HPDE6-E6E7 (cell line): Measurements from ENCODE around the gene PNO1.
"Not testable (repeated sequence)": the region's sequence is repeated elsewhere in the genome, so short reads cannot be mapped to it uniquely, and the experiment has no call there.

ENCODE experiments used
- DNase-seq: peaks from one replicate; pipeline ENCODE4 v3.0.0; 2011; ENCODE audit warnings: missing footprints; ENCODE audit errors: extremely low spot score

The PNO1 gene

DNA sequence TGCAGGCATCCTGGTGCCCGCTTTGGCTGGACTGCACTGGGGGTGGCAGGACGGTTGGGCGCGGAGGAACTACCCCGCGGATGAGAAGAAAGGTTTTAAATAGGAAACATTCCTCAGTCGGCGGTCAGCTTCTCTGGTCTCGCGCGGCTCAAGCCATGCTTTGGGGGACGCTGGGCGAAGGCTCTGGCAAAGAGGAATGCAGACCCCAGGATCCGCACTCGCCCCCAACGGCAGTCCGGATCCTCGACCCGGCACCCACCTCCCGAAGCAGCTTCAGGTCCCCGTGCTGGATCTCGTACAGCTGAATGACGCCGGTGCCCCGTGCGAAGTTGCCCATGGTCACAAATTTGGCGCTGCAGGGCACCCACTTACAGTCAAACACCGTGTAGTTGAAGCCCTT lies 686 bp upstream of the PNO1 start:
- DNase-seq: no peak

DNA sequence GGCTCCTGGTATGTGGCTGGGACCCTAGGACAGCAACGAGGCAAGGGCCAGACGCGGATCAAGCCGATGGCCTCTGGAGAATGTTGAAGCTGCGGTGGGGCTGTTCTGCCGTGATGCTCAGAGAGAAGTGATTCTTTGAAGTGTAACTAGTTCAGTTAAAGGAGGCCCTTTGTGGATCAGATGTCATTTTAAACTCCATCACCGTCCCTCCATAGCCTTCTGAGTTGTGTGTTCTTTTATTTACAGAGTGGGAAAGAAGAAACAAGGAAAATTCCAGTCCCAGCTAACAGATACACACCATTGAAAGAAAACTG lies 403 bp downstream of the PNO1 start:
- no peak for DNase-seq

DNA sequence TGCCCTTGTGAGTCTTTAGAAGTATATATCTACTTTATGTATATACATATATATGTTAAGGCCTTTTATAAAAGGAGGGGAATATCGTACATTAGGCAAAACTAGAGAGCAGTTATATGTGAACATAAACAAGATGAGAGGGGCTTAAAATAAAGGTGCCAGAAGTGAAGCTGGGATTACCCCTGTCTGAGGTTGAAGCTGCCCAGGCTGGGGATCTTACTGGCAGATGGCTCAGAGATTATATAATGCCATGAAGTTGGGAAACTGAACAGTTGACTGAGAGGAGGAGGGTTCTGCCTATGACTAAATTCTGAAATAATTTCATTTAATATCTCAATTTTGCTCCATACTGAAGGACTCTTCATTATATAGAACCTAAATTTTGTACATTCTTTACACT lies 6.0 kb downstream of the PNO1 start:
- DNase-seq: no peak

DNA sequence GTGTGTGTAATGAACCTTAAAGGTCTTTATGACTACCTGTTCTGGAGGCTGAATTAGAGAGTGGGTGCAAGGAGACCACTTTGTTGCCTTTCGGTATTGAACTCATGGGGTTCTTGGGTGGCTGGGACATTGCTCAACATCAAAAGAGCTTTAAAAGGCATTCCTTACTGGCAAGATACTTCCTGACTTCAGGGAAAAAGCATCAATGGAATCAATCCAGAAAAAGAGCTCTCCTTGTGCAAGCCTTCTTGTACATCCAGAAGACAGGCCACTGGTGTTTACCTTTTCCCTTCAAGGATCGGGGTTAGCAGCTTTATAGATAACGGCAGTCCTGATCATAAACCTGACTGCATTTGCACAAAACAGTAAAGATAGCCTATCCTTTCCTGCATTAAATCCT lies 9.5 kb downstream of the PNO1 start:
- DNase-seq: no peak

DNA sequence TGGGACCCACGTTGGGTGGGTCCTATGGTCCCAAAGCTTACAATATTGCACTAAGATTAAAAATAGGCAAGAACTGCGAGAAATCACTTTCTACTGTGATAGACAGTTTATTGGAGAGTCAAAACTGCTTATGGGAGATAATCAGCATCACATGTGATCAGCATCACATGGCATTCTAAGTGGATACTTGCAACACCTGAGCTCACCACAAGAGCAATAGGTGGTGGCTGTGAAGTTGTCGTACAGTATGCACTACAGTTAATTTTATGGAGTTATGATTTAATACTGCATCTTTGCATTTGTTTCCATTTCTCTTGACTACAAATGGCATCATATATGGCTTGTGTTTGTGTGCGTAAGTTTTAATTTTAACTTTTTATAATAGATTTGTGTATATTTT lies 11.6 kb downstream of the PNO1 start:
- DNase-seq: no peak

DNA sequence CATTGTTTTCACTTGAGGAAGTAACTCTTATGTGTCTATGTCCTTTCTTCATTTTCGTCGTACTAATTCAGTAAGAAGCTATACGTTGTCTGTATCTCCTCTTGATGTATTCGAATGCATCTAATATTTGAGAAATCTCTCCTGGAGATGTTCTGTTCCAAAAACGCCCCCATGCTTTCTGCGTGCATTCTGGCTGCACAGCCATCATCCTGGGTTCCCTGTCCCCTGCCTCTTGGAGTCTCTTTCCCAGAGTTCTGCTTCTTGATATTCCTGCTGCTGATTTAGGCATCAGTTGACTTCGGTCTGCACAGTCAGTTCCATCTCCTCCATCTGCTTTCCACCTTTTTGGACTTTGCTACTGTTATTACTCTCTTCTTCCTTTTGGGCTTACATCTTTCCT lies 13.5 kb downstream of the PNO1 start:
- DNase-seq: no peak

DNA sequence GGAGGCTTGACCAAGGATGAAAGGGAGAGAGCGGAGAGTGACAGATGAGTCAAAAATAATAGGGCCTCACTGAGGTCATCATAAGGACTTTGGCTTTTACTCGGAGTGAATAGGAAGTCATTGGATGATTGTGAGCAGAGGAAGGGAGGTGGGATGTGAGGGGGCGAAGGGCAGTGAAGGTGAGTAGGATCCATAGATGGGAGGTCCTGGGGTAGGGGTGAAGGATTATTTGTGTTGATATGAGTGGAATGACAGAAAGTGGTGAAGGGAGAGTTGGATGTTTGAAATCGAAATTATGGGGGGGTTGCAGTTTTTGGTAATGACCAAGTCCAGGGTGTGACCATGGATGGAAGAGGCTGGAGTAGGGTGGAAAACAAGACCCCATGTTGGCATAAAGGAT lies 14.0 kb downstream of the PNO1 start:
- no peak for DNase-seq

DNA sequence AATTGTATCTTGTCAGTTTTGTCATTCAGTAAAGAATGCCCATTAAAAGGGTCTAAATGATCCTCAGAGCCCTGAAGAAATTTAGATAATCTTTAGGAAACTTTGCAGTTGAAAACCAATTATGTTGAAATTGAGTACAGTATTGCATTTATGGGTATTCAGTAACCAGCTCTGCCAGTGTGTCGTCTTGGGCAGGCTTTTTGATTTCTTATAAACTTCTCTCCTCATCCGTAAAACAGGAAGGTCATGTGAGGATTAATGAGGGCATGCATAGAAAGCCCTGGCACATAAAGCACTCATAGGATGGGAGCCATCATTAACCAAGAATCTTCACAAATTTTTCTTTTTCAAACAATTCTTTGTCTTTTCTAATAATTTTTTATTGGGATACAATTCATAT lies 14.8 kb downstream of the PNO1 start:
- DNase-seq: no peak

DNA sequence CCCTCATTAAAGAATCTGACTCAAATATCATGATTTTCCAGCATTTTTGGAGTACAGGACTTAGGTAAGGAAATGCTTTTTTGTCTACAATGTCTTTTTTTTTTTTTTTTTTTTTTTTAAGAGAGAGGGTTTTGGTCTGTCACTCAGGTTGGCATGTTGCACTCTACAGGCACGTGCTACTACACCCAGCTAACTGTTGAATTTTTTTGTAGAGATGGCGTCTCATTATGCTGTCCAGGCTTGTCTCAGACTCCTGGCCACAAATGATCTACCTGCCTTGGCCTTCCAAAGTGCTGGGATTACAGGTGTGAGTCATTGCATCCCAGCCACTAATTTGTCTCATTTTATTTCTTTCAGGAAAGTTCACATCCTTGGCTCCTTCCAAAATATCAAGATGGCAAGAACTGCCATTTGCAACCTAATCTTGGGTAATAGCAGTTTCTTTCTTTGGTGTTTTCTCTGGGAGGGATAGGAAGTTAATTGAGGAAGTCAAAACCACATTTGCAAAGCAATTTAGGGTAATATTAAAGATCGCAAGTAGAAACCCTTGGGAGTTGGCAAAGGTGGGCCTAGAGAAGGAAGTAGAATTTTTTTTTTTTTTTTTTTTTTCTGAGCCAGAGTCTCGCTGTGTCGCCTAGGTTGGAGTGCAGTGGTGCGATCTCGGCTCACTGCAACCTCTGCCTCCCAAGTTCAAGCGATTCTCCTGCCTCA lies 15.5 kb downstream of the PNO1 start:
- no peak for DNase-seq

DNA sequence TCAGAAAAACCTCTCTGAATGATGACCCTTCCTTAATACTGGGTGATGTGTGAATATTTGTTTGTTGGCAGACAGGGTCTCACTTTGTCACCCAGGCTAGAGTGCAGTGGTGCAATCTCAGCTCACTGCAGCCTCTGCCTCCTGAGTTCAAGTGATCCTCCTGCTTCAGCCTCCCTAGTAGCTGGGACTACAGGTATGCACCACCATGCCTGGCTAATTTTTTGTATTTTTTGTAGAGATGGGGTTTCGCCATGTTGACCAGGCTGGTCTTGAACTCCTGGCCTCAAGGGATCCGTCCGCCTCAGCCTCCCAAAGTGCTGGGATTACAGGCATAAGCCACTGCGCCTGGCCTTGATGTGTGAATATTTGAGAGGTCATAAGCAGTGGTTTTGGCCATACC lies 17.5 kb downstream of the PNO1 start:
- not testable (repeated sequence) for DNase-seq

DNA sequence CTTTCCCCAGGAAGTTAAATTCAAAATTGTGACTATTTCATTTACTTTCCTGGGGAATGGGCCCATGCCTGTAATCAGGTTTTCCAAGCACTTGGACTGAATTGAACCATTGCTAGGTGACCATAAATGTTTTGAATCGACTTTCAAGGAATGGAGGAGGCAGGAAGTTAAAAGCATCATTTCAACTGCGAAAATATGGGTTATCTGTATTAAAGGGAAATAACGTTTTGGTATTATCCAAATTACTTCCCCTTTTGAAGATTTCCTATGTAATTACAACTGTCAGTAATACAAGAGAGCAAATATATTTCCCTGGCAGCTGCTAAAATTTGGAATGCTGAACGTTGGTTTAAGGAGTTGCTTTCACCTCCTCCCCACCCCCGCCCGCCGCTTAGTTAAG lies 19.0 kb downstream of the PNO1 start:
- no peak for DNase-seq

DNA sequence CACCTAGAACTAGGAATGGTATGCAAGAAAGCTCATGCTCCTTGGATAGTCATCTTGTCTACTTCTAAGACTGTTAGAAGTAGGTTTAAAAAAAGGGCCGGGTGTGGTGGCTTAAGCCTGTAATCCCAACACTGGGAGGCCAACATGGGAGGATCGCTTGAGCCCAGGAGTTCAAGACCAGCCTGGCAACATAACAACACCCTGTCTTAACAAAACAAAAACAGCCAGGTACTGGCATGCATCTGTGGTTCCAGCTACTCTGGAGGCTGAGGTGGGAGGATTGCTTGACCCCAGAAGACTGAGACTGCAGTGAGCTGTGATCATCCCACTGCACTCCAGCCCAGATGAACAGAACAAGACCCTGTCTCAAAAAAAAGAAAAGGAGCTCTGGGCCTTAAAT lies 19.9 kb downstream of the PNO1 start:
- no peak for DNase-seq

DNA sequence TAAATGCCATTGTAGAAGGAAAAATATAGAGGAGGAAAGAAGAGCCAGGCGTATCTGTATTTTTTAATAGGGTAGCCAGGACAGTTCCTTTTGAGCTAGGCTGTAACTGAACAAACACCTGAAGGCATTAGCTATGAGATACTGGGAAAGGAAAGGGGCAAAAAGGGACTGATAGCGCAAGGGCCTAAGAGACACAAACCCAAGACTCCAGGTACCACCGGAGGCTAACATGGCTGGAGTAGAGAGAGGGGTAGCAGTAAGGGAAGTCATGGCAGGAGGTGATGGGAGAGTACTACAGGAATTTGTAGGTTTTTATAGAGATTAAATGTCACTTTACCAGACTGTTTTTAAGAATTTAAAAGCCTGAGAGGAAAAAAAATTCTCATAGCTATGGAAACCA lies 20.7 kb downstream of the PNO1 start:
- DNase-seq: no peak

DNA sequence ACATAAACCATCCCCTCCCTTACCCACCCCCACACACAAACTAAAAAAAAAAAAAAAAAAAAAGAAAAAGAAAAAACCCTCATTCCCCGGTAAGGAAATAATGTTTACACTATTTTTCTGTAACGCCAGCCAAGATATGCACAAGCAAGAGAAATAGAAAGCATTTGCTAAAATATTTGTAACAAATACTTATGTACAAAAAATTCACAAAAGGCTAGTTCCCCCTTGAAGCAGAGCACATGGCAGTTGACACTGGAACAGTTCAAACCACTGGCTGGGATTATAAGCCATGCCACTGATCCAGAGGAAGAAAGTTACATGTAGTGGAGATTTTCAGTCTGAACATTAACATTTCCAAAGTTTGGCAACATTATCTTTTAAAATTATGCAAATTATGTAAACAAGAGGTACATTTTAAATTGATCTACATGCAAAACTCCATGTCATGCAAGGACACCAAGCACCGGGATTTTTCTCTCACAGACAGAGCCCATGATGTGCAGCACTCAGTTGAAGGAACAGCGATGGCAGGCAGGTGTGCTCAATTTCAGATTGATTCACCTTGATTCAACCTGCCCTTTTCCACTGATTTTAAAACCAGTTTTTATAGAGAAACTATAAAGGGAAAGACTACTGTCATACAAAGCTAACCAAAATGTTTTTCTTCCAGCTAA lies 21.4 kb downstream of the PNO1 start:
- no peak for DNase-seq

DNA sequence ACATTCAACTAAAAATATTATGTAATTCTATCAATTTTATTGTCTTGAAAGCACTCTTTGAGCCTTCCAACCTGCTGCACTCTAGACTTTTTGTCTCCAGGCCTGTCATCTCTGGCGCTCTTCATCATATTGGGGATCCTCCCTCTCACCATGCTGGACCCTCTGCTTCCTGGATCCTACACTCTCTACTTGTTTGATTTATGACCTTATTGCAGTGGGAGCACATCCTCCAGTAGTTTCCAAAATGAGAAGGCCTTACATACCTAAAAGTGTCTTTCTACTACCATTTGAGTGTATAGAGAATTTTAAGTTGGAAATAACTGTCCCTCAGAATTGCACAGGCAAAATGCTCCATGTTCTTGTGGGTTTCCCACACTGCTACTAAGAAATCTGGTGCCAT lies 25.2 kb downstream of the PNO1 start:
- no peak for DNase-seq

DNA sequence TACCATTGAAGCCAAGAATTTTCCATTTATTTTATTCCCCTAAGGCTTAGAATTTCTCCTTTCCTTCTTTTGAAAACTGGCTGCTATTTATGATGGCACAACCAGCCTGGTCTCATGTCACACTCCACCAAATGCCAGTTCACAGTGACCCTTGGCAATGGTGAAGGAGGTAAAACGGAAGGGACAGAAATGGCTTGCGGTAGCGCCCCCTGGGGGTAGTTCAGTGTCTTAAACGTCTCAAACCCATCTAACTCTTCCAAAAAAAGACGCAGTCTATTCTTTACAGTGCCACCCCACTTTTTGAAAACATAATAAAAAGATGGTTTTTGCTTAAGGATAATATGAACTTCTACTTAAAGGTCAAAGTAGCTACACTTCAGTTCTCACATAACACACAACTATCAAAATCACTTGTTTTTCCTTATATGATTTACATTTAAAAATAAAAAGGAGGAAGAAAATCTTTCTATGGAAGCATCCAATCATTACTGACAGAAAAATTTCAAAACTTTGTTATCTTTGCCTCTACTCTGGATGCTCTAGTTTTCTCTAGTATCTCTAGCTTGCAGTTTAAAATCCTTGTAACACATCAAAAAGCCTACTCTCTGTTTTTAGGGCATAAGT lies 28.0 kb downstream of the PNO1 start:
- DNase-seq: no peak

DNA sequence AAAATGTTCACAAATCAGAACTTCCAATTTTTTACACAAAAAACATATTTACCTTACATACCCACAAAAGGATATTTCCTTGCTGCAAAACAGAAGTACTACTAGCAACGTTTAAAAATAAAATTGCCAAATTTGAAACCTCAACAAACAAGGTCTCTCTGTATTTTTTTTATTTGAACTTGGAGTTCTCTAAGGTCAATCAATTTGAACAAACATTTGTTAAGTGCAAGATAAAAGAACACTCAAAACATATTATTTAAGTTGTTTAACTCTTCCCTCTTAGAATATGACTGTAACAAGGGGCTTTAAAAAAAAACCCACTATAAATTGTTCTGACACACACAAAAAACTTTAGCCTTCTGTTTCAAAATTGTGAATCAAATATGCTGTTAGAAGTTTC lies 29.6 kb downstream of the PNO1 start:
- DNase-seq: no peak

DNA sequence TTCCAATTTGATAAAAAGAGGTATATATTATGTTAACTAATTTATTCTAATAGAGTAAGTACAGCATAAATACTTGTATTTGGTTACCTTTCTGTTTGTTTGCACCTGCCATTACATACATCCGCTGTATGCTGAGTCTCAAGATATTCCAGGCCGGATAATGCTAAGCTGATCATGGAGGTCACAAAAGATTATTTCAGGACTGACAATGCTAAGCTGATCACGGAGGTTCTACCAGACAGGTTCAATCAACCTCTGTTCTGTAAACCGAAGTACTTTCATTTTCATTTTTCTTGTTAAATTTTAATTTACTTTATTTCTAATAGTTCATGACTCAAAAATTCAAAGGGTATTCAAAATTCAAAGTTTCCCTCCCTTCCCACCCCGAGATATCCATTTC lies 31.1 kb downstream of the PNO1 start:
- DNase-seq: no peak

DNA sequence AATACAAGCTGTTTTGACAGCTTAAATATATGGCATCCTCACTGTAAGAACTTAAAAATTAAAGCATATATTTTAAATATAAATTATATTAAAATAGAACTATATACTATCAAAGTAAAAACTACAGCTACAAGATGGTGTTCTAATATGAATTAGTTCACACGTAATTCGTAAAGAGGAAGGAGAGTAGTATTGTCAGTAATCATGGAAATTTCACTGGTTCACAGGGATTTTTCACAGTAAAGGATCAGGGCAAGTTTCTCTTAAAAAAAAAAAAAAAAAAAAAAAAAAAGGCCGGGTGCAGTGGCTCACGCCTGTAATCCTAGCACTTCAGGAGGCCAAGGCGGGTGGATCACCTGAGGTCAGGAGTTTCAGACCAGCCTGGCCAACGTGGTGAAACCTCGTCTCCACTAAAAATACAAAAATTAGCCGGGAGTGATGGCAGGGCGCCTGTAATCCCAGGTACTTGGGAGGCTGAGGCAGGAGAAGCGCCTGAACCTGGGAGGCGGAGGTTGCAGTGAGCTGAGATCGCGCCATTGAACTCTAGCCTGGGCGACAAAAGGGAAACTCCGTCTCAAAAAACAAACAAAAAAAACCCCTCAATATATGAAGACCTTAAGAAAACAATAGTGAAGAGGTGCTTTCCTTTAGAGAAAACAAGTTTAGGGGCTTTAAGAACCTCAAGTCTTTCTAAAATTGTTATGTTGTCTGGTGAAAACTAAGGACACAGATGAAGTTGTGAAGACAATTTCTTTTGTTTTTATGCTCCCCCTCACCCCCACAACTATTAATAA lies 32.5 kb downstream of the PNO1 start:
- DNase-seq: no peak

DNA sequence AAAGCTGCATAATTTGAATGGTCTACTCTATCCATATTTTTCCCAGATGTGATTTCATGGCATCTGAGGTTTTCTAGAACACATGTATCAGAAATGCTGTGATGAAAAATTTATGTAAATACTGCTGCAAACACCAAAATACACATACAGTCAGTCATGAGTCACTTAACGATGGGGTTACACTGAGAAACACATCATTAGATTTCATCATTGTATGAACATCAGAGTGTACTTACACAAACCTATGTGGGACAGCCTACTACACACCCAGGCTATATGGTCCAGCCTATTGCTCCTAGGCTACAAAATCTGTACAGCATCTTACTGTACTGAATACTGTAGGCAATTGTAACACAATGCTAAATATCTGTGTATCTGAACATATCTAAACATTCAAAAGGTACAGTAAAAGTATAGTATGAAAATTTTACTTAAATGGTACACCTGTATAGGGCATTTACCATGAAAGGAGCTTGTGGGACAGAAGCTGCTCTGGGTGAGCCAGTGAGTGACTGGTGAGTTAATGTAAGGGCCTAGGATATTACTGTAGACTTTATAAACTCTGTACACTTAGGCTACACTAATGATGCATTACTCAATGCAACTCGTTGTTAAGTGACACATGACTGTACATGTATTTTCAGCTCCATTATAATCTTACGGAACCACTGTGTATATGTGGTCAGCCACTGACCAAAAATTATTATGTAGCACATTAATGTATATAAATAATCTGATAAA lies 33.5 kb downstream of the PNO1 start:
- peak; percentile 17 for DNase-seq

DNA sequence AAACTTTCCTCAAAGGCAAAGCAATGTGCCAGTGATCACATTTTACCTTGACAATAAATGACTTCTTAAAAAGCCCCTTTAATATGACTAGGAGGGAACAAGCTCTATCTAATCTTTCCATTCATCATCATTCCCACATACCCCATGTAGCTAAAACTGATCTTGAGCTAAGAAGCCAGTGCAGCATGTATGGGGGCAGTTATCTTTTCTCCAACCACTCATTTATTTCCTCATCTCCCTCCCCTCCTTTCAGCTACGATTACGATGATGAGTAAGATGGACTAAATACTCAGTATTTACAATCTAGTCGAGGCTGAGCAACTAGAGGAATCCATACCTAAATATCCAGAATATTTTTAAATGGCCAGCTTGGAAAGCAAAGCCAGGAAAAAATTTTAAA lies 35.5 kb downstream of the PNO1 start:
- DNase-seq: no peak

DNA sequence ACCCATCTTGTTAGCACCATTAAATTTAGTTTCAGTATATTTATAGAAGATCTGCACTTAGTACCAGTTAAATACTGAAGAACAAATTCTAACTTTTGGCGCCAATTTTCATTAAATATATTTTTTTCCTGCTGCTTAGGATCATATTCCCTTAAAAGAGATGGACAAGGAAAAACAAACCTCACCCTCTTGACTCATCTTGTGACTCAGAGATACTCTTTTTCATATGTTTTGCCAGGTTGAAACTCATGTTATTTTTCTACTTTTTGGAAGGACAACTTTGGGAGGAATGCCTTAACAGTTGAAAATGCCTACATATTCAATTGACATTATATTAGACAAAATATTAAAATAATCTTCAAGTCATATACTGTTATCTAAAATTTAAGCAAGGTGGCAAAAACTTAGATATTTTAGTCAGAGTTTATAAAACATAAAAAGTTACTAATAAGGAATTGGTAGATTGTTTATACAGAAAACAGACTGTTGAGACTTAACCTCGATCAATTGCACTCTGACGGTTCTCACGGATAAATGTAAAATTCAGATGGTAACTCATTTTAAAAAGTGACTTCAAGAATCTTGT lies 36.2 kb downstream of the PNO1 start:
- peak; percentile 12 for DNase-seq
